ENCODE measurements around the gene ANKHD1. TPM values are rescaled to one million over a fixed set of nuclear protein-coding genes. Genes with fewer than 3 reads are reported as not detected.

Gene ANKHD1
- polyA plus RNA-seq, 1 of the 3 experiments (the other 2 are of a cell fraction), result 26.7 TPM

- CTCF ChIA-PET, result interaction anchor here (0.6 kb wide), 1 partner anchor 57 kb away, joined by 3 read pairs; no protein-coding TSS in a partner anchor
- POLR2A ChIA-PET, result no interaction called here
- H3K9ac ChIP-seq, result no peak overlapping the region
Observed at GRCh38 chr5:140469259-140469658, 67.6 kb downstream of the ANKHD1 start.

GRCh38 chr5:140480310-140481014 lies 78.8 kb downstream of the ANKHD1 start:
- Histone ChIP-seq H3K9me2 (no peaks in the 10 kb centered on the region), H3K36me3 (replicated peaks in 1 of 2; ENCODE audit: control insufficient read depth in 1 of 2, insufficient read depth in 2 of 2, low read length in 1 of 2) (peaks cover 32 to 35% of the 10 kb centered on the region in 2 experiments), H3K9me3 (no peaks in the 10 kb centered on the region), H3K27me3 (ENCODE audit: insufficient read depth) (no peaks in the 10 kb centered on the region), H3K4me1 (ENCODE audit: control insufficient read depth in 1 of 2, insufficient read depth in 2 of 2, low read depth in 1 of 2, low read length in 1 of 2) (peaks cover 0 to 24% of the 10 kb centered on the region in 2 experiments; a peak in 2 of 4 replicates), H2AFZ (ENCODE audit: low read depth) (no peak overlapping the region), H3K4me2 (no peak overlapping the region), H3K79me2 (ENCODE audit: insufficient read depth) (no peaks in the 10 kb centered on the region), H3K27ac (ENCODE audit: low read depth in 2 of 2, low read length in 1 of 2) (peak overlapping the region in 1 of 2 experiments; percentile 50; a peak in 2 of 4 replicates), H3K9ac (no peak overlapping the region), H3K4me3 (ENCODE audit: low read depth in 2 of 2, low read length in 1 of 2) (no peak overlapping the region), H3F3A (replicated peaks; ENCODE audit: insufficient read depth) (peaks cover 50% of the 10 kb centered on the region), H4K20me1 (ENCODE audit: insufficient read depth) (peaks cover 3% of the 10 kb centered on the region)
- ChIA-PET POLR2A (interaction anchor here (0.6 kb wide), 1 partner anchor 10 kb away, joined by 3 read pairs; no protein-coding TSS in a partner anchor), CTCF (no interaction called here)
- DNase-seq, result no peak
- WGBS (ENCODE audit: low lambda C conversion rate), result 48% methylated on average over 3 of the region's 3 CpGs
- TF ChIP-seq TCF12 (IDR thresholded peaks at IDR 0.05) (0 out of 2 replicates have a peak, but pooled peaks have one; percentile 17), PBX3 (IDR thresholded peaks at IDR 0.05) (peak; percentile 31; the same call in 1 of the 2 replicates), JUND (IDR thresholded peaks at IDR 0.05) (0 out of 2 replicates have a peak, but pooled peaks have one; percentile 28), USF1 (IDR thresholded peaks at IDR 0.05; ENCODE audit: borderline replicate concordance, low read depth) (no peak)

More at GRCh38 chr5:140469259-140469658, 67.6 kb downstream of the ANKHD1 start:
- WGBS (ENCODE audit: low lambda C conversion rate), result 97% methylated on average over 6 of the region's 6 CpGs
- H3K27ac ChIP-seq (ENCODE audit: low read depth in 2 of 2, low read length in 1 of 2), result no peak overlapping the region
- H3K9me3 ChIP-seq, result no peaks in the 10 kb centered on the region
- H3K4me3 ChIP-seq (ENCODE audit: low read depth in 2 of 2, low read length in 1 of 2), result no peak overlapping the region
- H3K79me2 ChIP-seq (ENCODE audit: insufficient read depth), result 0 out of 2 replicates have a peak, but pooled peaks cover 5% of the 10 kb centered on the region
- no peak for DNase-seq
- H4K20me1 ChIP-seq (ENCODE audit: insufficient read depth), result no peaks in the 10 kb centered on the region
- no peaks in the 10 kb centered on the region for H3K4me1 ChIP-seq (ENCODE audit: control insufficient read depth in 1 of 2, insufficient read depth in 2 of 2, low read depth in 1 of 2, low read length in 1 of 2)
- no peaks in the 10 kb centered on the region for H3K27me3 ChIP-seq (ENCODE audit: insufficient read depth)
- H3K4me2 ChIP-seq, result no peak overlapping the region
- H3K9me2 ChIP-seq, result no peaks in the 10 kb centered on the region
- no peaks in the 10 kb centered on the region for H3F3A ChIP-seq (replicated peaks; ENCODE audit: insufficient read depth)
- TF ChIP-seq MAX (IDR thresholded peaks at IDR 0.05; ENCODE audit: low read depth) (no peak), CHD2 (IDR thresholded peaks at IDR 0.05; ENCODE audit: low read length, partially characterized antibody) (no peak), FOXJ3 (CRISPR knock-in tag; IDR thresholded peaks at IDR 0.05) (no peak), IRF3 (IDR thresholded peaks at IDR 0.05; ENCODE audit: low read depth, low read length) (no peak), NRF1 (IDR thresholded peaks at IDR 0.05; ENCODE audit: low read depth, low read length) (no peak), TAF1 (IDR thresholded peaks at IDR 0.05; ENCODE audit: borderline replicate concordance, low read depth, low read length) (no peak), GATA2 (CRISPR knock-in tag; IDR thresholded peaks at IDR 0.05) (no peak), EP300 (IDR thresholded peaks at IDR 0.05; ENCODE audit: borderline replicate concordance in 1 of 2, low read depth in 1 of 2, low read length in 1 of 2) (no peak), EZH2phosphoT487 (IDR thresholded peaks at IDR 0.05; ENCODE audit: borderline replicate concordance, low read depth) (no peak), USF1 (IDR thresholded peaks at IDR 0.05; ENCODE audit: borderline replicate concordance, low read depth) (no peak), RFX5 (IDR thresholded peaks at IDR 0.05; ENCODE audit: low read length) (no peak)
- peaks cover 24 to 70% of the 10 kb centered on the region in 2 experiments for H3K36me3 ChIP-seq (replicated peaks in 1 of 2; ENCODE audit: control insufficient read depth in 1 of 2, insufficient read depth in 2 of 2, low read length in 1 of 2)
- H2AFZ ChIP-seq (ENCODE audit: low read depth), result no peak overlapping the region

All from SK-N-SH (cell line).